ENCODE measurements around the gene ASCC2. TPM values are rescaled to one million over a fixed set of nuclear protein-coding genes. Genes with fewer than 3 reads are reported as not detected.

Gene ASCC2
- total and polyA plus RNA-seq, 2 of the 4 experiments (the other 2 are of a cell fraction), result 40.0 to 62.2 TPM

DNA sequence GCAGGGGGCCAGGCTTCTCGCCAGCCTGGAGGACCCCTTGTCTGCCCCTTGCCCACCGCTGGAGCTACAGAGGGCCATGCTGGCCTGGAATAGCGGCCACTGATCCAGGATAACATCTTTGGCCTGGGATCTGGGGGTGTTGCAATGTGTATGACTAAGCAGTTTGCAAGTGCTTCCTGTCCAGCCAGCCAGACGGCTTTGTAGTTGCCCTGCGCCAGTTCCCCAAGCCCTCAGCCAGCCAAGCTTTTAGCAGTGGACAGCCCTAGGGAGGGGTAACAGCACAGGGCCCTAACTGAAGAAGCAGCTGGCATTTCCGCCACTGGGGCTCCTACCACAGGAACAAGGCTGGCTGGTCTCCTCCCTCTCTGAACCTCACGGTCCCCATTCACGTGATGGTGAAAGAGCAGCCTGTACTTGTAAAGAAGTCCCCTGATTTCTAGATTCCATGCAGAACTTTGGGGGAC is 38.8 kb downstream of the ASCC2 start (continued):
- peak; percentile 22 for TF ChIP-seq RAD21 (IDR thresholded peaks at IDR 0.05; ENCODE audit: low read length)

- peaks cover 20% of the 10 kb centered on the region for H3K9me1 ChIP-seq (ENCODE audit: insufficient read depth, low read length)
- in situ Hi-C loops (cut with MboI; ENCODE audit: low sequenced_read_pairs), result no loop called here
- H3K27ac ChIP-seq (ENCODE audit: insufficient read depth, low read length), result peak overlapping the region; percentile 86
- H2AK9ac ChIP-seq (replicated peaks; ENCODE audit: low read depth, low read length, poor library complexity), result peak overlapping the region; percentile 88
- DNase-seq, result no peak
- H2BK20ac ChIP-seq (ENCODE audit: low read depth, low read length), result peak overlapping the region; percentile 97
- peaks cover 11 to 23% of the 10 kb centered on the region in 2 experiments; a peak in 3 of 4 replicates for H3K79me1 ChIP-seq (ENCODE audit: low read depth in 1 of 2, low read length in 2 of 2)
- no peaks in the 10 kb centered on the region for H3K9me3 ChIP-seq (ENCODE audit: control insufficient read depth, insufficient read depth, low read length)
- peak overlapping the region; percentile 34 for H3K56ac ChIP-seq (ENCODE audit: extremely low read depth, insufficient read depth, low read length)
- TF ChIP-seq POLR2A (IDR thresholded peaks at IDR 0.05; ENCODE audit: low read depth, low read length), result no peak
- TF ChIP-seq FOS (IDR thresholded peaks at IDR 0.05; ENCODE audit: low read depth, low read length), result no peak
- TF ChIP-seq NFE2L2 (IDR thresholded peaks at IDR 0.05; ENCODE audit: low read depth, low read length), result no peak
- no peak for TF ChIP-seq MAFK (IDR thresholded peaks at IDR 0.05; ENCODE audit: low read depth, low read length)
- no peak for TF ChIP-seq BHLHE40 (IDR thresholded peaks at IDR 0.05; ENCODE audit: low read depth, low read length)
- TF ChIP-seq RAD21 (IDR thresholded peaks at IDR 0.05; ENCODE audit: low read length), result no peak
- TF ChIP-seq, protein P1, sequence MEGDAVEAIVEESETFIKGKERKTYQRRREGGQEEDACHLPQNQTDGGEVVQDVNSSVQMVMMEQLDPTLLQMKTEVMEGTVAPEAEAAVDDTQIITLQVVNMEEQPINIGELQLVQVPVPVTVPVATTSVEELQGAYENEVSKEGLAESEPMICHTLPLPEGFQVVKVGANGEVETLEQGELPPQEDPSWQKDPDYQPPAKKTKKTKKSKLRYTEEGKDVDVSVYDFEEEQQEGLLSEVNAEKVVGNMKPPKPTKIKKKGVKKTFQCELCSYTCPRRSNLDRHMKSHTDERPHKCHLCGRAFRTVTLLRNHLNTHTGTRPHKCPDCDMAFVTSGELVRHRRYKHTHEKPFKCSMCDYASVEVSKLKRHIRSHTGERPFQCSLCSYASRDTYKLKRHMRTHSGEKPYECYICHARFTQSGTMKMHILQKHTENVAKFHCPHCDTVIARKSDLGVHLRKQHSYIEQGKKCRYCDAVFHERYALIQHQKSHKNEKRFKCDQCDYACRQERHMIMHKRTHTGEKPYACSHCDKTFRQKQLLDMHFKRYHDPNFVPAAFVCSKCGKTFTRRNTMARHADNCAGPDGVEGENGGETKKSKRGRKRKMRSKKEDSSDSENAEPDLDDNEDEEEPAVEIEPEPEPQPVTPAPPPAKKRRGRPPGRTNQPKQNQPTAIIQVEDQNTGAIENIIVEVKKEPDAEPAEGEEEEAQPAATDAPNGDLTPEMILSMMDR (conservative IDR thresholded peaks at IDR 0.05; ENCODE audit: low read depth, low read length), result no peak
- no peak for TF ChIP-seq MAZ (IDR thresholded peaks at IDR 0.05; ENCODE audit: borderline replicate concordance, low read depth, low read length)
- TF ChIP-seq USF2 (IDR thresholded peaks at IDR 0.05; ENCODE audit: low read depth, low read length), result no peak
- H3K4me3 ChIP-seq (ENCODE audit: insufficient read depth, low read depth, low read length), result no peak overlapping the region
- H2BK15ac ChIP-seq (ENCODE audit: low read depth, low read length), result peak overlapping the region; percentile 85; the same call in 2 of the 3 replicates
- no peaks in the 10 kb centered on the region for H3K27me3 ChIP-seq (ENCODE audit: control insufficient read depth, insufficient read depth, low read length)
- H2AFZ ChIP-seq (replicated peaks; ENCODE audit: low read length, poor library complexity), result peak overlapping the region; percentile 64
- H2BK120ac ChIP-seq (ENCODE audit: low read depth, low read length), result peak overlapping the region; percentile 97
- H2BK5ac ChIP-seq (ENCODE audit: low read depth, low read length, poor library complexity, severe bottlenecking), result peak overlapping the region; percentile 92
- peaks cover 12% of the 10 kb centered on the region for H3K4me1 ChIP-seq (ENCODE audit: control insufficient read depth, insufficient read depth, low read length)
- H3K9ac ChIP-seq (ENCODE audit: low read depth, low read length), result peak overlapping the region; percentile 22
- dilution Hi-C loops (cut with HindIII; ENCODE audit: low sequenced_read_pairs, unreplicated experiment), result no loop called here
- H3K4me2 ChIP-seq (ENCODE audit: low read depth, low read length), result 0 out of 2 replicates have a peak overlapping the region, but pooled peaks have one; percentile 8
- peak overlapping the region; percentile 83 for H4K5ac ChIP-seq (ENCODE audit: low read depth, low read length)
- intact Hi-C loops (cut with micrococcal nuclease), result no loop called here
- H3K36me3 ChIP-seq (ENCODE audit: control insufficient read depth, insufficient read depth, low read length), result peaks cover 38% of the 10 kb centered on the region
- H2AK5ac ChIP-seq (ENCODE audit: low read depth, low read length), result peak overlapping the region; percentile 87
- H3K4ac ChIP-seq (ENCODE audit: low read depth, low read length), result peak overlapping the region; percentile 97
- no peak for ATAC-seq (ENCODE audit: low read depth)
- H4K91ac ChIP-seq (ENCODE audit: insufficient read depth, low read depth, low read length), result peak overlapping the region; percentile 96
- ChIA-PET CTCF (interaction anchor here (1.3 kb wide), 1 partner anchor 207 kb away, joined by 5 read pairs; no protein-coding TSS in a partner anchor), POLR2A (ENCODE audit: unreplicated experiment) (no interaction called here)
- no peaks in the 10 kb centered on the region for H4K20me1 ChIP-seq (ENCODE audit: insufficient read depth, low read length)
- peak overlapping the region; percentile 84 for H3K14ac ChIP-seq (replicated peaks; ENCODE audit: low read depth, low read length)
- BruUV-seq (replicated peaks), result no TSS peak
- peak overlapping the region; percentile 63 to 89 for H4K8ac ChIP-seq (ENCODE audit: low read depth in 2 of 2, low read length in 2 of 2)
- H3K18ac ChIP-seq (ENCODE audit: low read depth, low read length), result peak overlapping the region; percentile 89
- WGBS, 2 experiments (ENCODE audit: extremely low coverage in 2 of 2, insufficient read length in 1 of 2), result no CpG with 5 or more reads among the region's 2 CpGs
- peak overlapping the region; percentile 19 for H3K23ac ChIP-seq (ENCODE audit: low read depth, low read length)
Measured at GRCh38 chr22:29798801-29799200, 39.3 kb downstream of the ASCC2 start.

All from IMR-90 (cell line).